Occipital lobe (tissue), 2 donors: Measurements from ENCODE around the gene TMEM269. TPM values are rescaled to one million over a fixed set of nuclear protein-coding genes. Genes with fewer than 3 reads are reported as not detected.

ENCODE experiments used
- DNase-seq: peaks from one replicate; lab custom pipeline; 2025; lab: John Stamatoyannopoulos, UW
- total RNA-seq: library from RNA; depleted of rRNA; stranded (reverse); fragments of >200 nt; gene quantifications from one replicate; pipeline ENCODE4 v1.2.3, GENCODE V29; 2014

The TMEM269 gene, protein sequence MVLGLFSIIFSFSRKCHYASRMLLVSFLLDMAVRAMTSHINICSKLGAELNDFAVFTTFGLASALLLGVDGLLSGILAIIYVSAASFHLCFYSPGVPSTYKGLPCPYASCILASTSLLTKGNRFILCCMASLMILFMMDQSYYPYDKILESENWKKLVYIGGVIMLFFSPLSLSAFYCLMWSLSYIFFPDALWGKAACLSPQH
- total RNA-seq, result 0.47 TPM

DNA sequence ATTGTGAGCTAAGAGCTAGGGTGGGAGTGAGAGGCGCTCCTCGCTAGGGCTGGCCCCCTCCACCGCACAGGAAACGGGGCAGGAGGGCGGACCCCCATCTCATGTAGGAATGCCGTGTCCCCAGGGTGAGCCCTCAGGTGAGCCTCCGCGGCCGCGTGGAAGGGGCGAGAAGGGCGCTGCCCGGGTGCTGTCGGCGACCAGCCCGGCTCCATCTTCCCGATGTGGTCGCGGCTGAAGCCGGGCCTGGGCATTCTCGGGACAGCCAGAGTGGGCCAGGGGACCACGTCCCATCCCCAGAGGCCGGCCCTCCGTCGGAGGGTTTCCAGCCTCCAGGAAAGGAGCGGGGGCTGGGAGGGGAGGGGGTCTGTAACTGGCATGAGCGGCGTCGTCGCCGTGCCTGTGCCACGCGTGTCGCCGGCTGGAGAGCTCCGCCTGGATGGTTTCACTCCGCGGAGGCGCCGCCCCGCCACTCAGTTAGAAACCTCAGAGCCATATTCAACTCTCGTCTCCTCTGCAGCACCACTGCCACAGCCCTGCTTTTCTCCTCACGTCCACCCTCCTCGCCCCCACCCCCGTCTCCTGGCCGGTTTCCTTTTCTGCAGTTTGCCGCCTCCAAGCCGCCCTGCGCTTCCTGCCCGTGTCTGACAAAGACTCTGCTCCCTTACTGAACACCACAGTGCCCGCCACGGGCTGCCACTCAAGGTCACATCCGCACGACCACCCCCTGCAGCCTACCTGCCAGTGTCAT lies at the start of gene TMEM269:
Gene TMEM269, plus strand, starts transcription at position 46 of the 748 bp plus-strand sequence. CDS start 4,903 bp downstream, outside the sequence.
- peak; percentile 46 for DNase-seq

DNA sequence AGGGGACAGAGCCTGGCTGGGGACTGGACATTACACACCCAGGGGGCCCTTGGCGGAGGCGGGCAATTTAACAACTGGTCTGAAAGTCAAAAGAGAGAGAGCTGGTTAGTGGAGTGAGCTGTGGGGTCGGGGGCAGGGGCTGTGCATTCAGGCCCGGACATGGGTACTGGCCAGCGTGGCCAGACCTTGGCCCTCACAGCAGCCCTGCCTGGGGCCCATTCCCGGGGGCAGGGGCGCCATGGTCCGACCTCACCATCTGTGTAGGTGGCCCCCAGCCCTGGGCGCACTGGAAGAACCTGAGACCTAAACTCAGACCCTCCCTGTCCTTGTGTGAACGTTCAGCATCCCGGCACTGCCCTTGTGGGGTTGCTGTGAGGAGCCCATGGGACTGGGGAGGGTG lies 49.7 kb upstream of the TMEM269 start:
- no peak for DNase-seq

DNA sequence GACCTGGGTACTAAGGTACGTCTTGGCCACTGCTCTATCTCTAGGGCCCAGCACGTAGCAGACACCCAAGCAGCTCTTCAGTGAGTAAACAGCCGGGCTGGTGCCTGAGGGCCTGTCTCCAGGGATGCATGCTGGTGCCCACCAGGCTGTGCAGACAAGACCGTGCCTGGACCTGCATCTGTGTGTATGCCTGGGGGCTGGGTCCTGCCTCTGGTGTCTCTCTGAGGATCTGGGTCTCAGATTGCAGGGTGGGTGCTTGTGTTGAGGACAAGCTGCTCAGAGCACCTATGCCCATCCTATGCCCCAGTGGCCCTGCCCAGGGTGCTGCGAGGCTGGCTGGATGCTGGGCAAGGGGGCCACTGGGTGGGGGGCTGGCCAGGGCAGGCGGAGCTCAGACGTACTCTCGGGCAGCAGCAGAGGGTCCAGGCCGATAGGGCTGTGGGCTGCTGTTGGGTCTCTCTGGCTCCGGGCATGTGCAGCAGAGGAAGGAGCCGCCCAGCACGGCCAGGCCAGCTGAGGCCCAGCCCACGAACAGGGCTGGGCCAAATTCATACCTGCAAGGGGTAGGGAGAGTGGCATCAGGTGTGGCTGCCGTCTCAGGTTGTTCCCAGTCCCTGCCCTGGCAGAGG lies 49.2 kb upstream of the TMEM269 start:
- no peak for DNase-seq

DNA sequence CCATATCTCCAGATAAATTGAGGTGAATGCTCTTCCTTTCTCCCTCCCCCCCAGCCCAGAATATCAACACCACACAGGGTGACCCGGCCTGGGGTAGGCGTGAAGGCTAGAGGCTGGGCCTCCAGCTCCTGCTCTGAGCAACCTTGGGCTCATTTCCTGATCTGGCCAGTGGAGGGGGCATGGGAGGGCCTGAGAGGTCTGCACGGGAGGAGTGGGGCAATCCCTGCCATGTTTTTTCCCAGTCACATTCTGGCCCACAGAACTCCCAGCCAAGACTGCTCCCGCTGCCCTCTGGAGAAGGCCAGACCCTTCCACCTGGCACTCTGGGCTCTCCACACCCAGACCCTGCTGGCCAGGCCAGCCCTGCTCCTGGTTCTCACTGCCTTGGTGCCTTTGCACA lies 48.6 kb upstream of the TMEM269 start:
- DNase-seq, result no peak

DNA sequence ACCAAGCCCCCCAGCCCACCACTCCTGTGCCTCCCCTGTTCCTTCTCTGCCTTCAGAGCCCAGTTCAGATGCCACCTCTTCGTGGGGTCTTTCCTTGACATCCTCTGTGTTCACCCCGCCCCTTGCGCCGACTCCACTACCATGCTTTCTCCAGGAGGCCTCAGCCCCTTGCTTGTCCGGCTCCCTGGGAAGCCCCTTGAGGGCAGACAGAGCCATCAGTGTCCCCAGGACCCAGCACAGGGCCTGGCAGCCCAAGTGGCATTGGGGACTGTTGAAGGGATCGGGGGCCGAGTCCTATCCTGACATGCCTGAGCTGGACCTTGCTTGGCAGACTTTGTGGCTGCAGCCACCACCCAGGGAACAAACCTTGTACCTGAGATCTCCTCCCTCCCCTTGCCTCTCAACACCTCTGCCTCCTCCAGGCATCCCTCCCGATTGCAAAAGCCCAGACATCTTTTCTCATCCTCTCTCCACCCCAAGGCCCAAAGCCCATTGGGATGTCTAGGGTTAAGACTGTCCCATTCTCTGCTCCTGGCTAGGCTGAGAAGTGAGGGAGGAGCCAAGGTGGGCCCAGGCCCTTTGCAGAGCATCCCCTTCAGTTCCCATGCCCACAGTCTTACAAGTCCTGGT lies 48.1 kb upstream of the TMEM269 start:
- DNase-seq, result no peak

DNA sequence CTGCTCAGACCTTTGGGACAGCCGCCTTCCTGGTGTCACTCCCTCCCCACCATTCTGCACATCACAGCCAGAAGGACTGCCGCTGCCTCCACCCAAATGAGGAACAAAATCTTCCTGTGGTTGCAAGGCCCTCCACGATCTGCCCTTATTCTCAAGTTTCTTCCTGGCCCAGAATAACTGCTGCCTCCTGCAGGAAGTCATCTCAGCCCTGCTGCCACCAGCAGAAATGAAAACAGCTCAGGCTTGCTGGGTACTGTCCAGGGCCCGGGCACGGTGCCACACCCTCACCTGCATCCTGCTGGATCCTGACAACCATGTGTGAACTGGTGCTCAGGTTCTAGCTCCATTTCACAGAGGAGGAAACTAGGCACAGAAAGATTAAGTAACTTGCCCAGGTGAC lies 47.5 kb upstream of the TMEM269 start:
- no peak for DNase-seq

DNA sequence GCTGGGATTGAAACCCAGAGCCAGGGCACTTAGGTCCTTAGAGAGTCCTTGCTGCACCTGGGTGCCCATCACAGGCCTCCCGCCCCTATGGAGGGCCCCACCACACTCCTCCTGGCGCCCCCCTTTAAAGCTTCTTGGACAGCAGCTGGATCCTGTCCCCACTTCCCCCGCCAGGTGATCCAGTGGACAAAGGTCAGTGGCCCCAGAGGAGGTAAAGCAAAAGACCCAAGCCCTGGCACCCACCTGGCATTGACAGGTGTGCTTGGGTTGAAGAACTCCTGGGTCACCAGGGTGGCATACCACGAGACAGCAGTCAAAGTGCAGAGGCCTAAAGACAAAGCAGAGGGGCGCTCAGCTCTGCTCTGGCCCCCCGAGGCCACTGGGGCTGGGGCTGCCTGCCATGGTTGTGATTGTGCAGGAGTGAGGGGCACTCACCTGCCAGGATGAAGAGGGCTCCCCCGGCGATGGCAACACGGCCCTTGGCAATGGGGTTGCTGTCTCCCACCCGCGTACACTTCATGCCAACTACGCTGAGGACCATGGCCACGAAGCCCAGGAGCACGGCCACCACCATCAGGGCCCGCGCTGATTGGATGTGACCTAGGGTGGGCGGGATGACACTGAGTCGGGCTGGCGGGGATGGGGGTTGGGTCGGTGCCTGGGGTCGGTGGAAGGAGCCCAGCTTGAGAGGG lies 46.7 kb upstream of the TMEM269 start:
- DNase-seq, result no peak

DNA sequence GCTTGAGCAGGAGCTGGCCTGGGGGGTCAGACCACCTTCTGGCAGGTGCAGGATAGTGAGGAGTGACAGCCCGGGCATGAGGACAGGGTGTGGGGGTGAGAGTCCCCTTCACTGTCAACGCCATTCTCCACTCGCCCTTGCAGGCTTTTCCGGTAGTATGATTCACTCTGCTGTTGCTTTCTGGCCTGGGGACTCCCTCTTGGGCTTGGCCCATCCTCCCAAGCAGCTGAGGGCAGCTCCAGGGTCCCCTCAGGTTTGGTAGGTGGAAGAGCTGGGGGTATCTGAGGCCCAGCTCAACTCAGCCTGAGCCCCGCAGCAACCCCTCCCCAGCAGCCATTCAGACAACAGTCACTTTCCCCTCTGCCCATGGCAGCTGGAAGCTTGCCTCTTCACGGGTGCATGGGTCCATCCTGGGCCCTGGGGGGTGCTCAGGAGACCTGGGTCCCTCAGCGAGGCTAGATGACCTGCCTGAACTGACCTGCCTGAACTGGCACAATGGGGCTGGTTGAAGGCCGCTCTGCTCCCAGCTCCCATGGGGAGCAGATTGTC lies 46.0 kb upstream of the TMEM269 start:
- DNase-seq, result no peak

DNA sequence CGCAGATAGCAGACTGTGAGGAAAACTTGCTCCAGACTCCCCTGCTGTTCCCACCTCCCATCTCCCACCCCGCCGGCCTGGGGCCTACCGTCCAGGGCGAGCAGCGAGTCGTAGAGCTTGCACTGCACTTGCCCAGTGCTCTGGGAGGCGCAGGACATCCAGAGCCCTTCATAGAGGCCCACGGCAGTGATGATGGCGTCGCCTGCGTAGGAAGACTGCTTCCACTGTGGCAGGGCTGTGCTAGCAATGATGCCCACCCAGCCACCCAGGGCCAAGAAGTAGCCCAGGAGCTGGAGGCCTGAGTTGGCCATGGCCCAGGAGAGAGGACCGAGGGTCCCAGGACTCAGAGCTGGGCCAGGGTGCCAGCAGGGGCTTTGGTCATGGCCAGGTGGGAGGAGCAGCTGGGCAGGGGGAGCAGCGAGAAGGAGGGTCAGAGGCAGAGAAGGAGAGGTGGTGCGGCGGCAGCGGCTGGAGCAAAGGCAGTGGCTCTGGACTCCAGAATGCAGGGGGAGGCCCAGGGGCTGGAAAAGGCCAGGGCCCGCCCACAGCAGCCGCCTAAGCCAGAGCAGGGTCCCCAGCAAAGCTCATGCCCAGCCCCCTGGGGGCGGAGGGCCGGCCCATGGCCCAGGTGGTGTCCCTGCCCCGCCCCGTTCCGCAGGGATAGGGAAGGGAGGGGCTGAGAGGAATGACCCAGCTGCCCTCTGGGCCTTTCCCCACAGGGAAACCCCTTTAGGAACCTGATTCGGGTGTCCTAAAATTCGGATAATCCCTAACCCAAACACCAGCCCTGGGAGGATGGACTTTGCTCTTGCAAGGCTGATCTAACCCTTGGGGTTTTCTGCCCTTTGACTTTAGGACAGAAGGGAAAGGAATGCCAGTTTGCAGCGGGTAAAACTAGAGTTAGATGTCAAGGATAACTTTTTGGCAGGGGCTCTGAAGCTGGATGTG lies 44.8 kb upstream of the TMEM269 start, which contains the start of gene CLDN19:
Gene CLDN19, minus strand, starts transcription at position 484 of the 948 bp plus-strand sequence. Its CDS starts 173 bp downstream, at position 311.
- no peak for DNase-seq

DNA sequence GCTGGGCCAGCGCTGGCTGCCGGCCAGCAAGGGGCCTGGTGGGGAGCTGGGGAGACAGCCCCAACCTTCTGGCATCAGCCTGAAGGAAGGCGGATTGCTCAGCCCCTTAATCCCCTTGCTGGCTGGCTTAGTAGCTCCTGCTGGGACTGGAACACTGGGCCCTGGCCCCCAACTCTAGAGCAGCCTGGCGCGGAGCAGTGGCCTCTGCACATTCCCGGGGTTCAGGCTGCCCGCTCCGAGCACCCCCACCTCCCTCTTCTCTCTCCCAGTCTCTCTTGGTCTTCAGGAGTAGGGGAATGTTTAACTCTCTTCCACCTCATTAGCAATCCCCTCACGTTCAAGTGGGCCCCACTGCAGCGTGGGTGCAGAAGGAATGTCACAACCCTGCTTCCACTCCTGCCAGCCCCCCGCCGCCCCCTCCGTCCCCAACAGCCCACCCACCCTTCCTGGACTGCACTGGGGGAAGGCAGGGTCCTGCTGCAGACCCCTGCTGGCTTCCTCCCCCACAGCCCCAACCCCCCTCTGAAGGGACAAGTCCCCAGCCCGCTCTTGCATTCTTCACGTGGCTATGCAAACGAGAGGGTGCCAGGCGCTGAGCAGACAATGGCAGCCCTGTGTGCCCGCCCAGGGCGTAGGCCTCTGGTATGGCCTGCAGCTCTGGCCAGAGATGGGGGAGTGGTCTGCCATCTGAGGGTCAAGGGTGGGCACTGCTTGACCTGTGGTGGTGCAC lies 43.8 kb upstream of the TMEM269 start:
- DNase-seq, result no peak

DNA sequence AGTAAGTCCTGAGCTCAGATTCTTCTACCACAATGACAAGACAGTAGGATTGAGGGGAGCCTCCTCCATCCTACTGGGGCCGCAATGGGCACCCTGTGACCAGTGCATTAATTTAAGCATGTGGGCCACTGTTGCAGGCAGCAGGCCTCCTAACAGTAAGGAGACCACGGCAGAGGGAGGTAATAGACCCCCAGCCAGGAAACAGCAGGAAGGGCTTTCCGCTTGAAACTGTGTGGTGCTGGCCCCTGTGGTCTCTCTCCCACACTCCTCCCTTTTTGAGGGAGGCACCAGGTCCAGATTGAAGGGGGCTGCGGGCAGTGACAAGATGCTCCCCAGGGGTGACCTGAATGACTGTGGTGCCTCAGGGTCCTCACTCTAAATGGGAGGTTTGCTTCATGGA lies 43.1 kb upstream of the TMEM269 start:
- DNase-seq, result no peak

DNA sequence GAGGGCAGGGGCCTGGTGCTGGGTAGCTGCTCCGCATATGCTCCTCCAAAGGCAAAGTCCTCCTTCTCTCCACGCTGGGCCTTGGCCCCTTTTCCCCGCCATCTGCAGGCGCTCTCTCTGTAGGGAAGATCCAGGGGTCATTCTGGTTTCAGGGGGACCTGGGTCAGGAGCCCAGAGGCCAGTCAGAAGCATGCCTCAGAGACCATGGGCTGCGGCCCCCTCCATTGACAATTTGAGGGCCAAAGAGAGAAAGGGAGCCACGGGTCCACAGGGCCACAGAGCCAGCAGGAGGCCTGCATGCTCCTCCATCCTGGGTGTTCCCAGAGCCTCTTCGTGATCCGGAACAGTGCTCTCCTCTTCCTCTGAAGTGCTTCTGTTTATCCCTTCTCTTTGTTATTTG lies 42.6 kb upstream of the TMEM269 start:
- DNase-seq, result no peak

DNA sequence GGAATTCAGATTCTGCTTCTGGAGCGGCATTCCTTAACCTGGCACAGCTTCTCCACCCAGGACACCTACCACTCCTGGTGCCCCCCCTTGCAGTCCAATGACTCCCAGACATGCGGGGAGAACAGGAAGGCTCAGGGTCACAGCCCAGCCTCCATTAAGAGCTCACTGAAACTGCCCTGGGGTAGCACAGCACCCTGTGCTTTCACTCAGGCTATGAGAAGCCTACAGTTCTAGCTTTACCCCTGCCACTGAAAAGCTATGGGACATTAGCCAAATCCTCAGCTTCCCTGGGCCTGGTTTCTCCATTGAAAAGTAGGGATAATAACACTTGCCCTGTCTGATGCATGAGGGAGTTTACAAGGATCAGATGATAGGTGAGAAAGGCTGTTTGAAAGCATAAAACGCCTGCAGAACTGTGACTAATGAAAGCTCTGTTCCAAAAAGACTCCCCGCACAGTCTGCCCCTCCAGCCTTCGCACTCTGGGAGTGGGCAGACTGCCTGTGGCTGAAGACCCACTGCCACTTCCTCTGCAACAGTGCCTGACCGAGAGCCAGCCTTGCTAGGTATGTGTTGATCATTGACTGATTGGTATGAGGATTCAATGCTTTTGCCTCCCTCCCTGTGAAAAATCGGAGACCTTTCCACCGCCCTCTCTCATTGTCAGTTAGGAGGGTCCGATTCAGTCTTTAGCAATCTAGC lies 42.0 kb upstream of the TMEM269 start:
- DNase-seq, result no peak

DNA sequence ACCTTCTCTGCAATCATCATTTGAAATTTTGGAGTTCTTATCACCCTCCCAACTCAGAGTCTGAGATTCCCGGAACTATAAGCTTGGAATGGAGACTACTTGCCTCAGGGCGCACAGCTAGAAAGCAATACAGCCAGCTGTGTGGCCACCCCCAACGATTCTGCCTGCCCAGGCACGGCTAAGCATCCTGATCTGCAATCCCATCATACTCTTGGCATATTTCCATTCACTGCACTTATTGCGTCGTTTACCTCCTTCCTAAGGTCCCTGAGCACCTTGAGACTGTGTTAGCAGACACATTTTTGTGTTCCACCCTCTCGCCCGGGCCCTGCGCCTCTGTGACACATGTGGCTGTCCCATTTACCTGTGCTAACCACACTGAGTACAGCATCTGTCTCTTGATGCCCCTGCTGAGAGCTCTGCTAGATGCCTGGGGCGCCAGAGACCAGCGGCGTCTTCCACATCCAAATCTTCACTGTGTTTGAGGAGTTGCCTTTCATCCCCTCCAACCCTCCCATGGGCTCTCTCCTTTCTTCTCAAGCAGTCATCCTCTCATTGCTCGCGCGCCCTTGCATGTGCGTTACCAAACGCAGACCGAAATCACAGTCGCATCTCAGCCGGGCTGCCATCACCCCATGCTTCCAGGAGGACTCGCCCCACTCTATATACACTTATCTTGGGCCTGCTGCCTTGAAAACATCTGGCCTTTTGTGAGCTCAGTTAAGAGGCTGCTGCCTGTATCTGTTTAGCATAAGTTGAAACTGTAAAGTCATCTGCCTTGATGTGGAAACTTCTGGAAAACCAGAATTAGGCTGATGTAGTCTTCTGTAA lies 41.3 kb upstream of the TMEM269 start:
- no peak for DNase-seq

DNA sequence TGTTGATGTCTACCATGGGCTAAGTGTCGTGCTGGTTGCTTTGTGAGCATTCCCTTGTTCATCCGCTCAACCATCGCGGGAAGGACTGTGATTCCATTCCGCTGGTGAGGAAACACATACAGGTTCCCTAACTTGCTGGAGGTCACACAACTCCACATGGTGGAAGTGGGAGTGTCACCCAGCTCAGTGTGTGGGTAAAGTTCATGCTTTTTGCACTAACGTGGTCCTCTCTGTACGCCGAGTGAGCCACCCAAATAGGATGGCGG lies 40.7 kb upstream of the TMEM269 start:
- no peak for DNase-seq

DNA sequence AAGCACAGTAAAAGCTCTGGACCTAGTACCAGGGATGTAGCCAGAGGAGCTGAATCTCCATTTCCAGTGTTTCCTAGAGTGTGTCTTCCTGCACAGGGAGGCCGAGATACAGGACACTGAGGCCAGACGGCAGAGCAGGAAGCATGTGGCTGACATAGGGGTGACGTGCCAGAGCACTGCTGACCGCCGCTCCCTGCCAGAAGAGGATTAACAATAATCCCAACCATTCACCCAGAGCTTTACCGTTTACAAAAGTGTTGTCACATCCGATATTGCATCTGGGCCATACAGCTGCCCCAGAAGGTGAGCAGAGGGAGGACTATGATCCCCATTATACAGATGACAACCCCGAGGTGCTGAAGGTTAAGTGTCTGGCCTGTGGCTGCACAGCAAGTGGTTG lies 38.9 kb upstream of the TMEM269 start:
- DNase-seq, result no peak

DNA sequence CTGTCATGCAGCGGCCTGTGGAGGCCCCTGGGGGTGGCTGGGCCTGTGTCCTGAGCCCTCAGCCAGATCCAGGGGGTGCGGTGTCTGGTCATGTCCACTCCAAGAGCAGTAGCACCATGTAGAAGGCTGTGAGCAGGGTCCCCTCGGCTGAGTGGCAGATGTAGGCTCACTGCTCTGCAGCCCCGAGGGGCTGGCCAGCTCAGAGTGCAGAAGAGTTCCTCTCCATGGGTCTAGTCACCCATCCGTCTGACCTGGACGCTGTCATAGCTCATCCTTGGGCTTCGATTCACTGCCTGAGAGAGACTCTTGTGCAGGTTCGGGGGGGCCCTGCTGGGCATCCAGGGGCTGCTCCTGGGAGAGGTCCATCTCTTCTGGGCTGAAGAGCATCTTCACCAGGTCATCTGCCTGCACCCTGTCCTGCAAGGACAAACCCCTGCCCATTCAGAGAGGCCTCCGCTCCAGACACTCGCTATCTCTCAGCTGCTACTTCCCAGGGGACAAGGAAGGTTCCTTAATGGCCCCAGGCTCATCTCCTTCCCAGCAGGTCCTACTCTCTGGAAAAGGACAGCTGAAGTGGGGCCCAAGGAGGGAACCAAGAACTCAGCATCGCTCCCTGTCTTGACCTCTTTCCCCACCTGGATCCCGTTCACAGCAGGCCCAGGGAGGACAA lies 38.2 kb upstream of the TMEM269 start:
- DNase-seq, result no peak

DNA sequence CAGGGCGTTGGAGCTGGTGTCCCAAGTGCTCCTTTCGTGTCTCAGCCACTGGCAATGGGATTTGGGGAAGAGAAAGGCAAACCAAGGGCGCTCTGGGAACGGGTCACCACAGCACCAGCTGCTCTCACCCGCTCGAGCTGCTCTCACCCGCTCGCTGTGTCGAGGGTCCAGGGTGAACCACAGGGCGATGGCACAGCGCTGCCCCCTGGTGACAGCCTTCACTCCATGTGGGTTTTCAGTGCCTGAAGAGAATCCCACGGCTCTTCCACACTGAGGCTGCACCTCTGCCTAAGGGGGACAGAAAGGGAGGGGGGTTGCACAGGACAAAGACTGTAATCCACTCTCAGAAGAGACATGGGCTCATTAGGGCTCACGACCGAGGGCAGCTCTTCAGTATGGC lies 37.7 kb upstream of the TMEM269 start:
- DNase-seq, result no peak
